WTC11 (cell line): Measurements from ENCODE around the gene EVA1C. TPM values are rescaled to one million over a fixed set of nuclear protein-coding genes. Genes with fewer than 3 reads are reported as not detected.

Experiments
- ATAC-seq: fragments of 200-7000 bp; cut with Tn5 transposase; 2 replicates; pipeline ENCODE4 v1.10.0; 2021; ENCODE audit warnings: mild to moderate bottlenecking, moderate library complexity
- CTCF ChIA-PET: fragments of 300-600 bp; sonication (Branson Sonifier 250); formaldehyde crosslinking; loops from one replicate; lab custom pipeline; 2021; ENCODE audit warnings: antibody characterized with exemption; lab: Charles Lee
- POLR2A ChIA-PET: fragments of 350-600 bp; sonication (Branson Sonifier 250); formaldehyde crosslinking; loops from one replicate; lab custom pipeline; 2021; ENCODE audit warnings: antibody characterized with exemption; lab: Charles Lee
- DNase-seq: peaks from one replicate; pipeline ENCODE4 v3.0.0; 2021; ENCODE audit warnings: low spot score
- H3K27ac Mint-ChIP-seq: 2 replicates; pipeline ENCODE4 v1.8.0; 2021; ENCODE audit warnings: mixed read lengths
- H3K27me3 Mint-ChIP-seq: 2 replicates; pipeline ENCODE4 v1.8.0; 2021; ENCODE audit warnings: low read depth, mild to moderate bottlenecking, moderate library complexity, mixed read lengths
- H3K36me3 Mint-ChIP-seq: 2 replicates; pipeline ENCODE4 v1.8.0; 2021; ENCODE audit warnings: mixed read lengths
- H3K4me1 Mint-ChIP-seq: 2 replicates; pipeline ENCODE4 v1.8.0; 2022; ENCODE audit warnings: mixed read lengths
- H3K4me3 Mint-ChIP-seq: 2 replicates; pipeline ENCODE4 v1.8.0; 2021; ENCODE audit warnings: mild to moderate bottlenecking, moderate library complexity, mixed read lengths
- H3K9me3 Mint-ChIP-seq: 2 replicates; pipeline ENCODE4 v1.8.0; 2021; ENCODE audit warnings: mixed read lengths
- ESRRA ChIP-seq: sonication (generic); formaldehyde crosslinking; IDR thresholded peaks from 2 replicates; pipeline ENCODE4 v1.8.1; 2022; ENCODE audit warnings: mild to moderate bottlenecking, missing genetic modification reagents, borderline replicate concordance
- FOXK1 ChIP-seq: sonication (generic); formaldehyde crosslinking; IDR thresholded peaks from 2 replicates; pipeline ENCODE4 v1.8.0; 2022; ENCODE audit warnings: mild to moderate bottlenecking, moderate library complexity, missing genetic modification reagents
- NR2C2 ChIP-seq: sonication (generic); formaldehyde crosslinking; IDR thresholded peaks from 2 replicates; pipeline ENCODE4 v1.8.0; 2022; ENCODE audit warnings: mild to moderate bottlenecking, missing genetic modification reagents
- RELA ChIP-seq: sonication (generic); formaldehyde crosslinking; IDR thresholded peaks from 2 replicates; pipeline ENCODE4 v1.8.1; 2022; ENCODE audit warnings: missing genetic modification reagents, mild to moderate bottlenecking, borderline replicate concordance
- SMAD4 ChIP-seq: sonication (generic); formaldehyde crosslinking; IDR thresholded peaks from 2 replicates; pipeline ENCODE4 v1.8.0; 2022; ENCODE audit warnings: mild to moderate bottlenecking, missing genetic modification reagents
- SP1 ChIP-seq: sonication (generic); formaldehyde crosslinking; conservative IDR thresholded peaks from 2 replicates; pipeline ENCODE4 v1.8.1; 2022; ENCODE audit warnings: missing genetic modification reagents
- TEAD1 ChIP-seq: sonication (generic); formaldehyde crosslinking; IDR thresholded peaks from 2 replicates; pipeline ENCODE4 v1.8.0; 2022; ENCODE audit warnings: mild to moderate bottlenecking, missing genetic modification reagents
- total RNA-seq: library from RNA; stranded (reverse); gene quantifications from 3 replicates; pipeline ENCODE4 v1.2.3, GENCODE V29; 2021
- TF ChIP-seq, protein P1 (sequence below): sonication (generic); formaldehyde crosslinking; IDR thresholded peaks from 2 replicates; pipeline ENCODE4 v1.8.1; 2023; ENCODE audit warnings: mild to moderate bottlenecking, moderate library complexity, missing genetic modification reagents
- TF ChIP-seq, protein P2 (sequence below): sonication (generic); formaldehyde crosslinking; IDR thresholded peaks from 2 replicates; pipeline ENCODE4 v1.8.1; 2023; ENCODE audit warnings: mild to moderate bottlenecking, missing genetic modification reagents, borderline replicate concordance
- TF ChIP-seq, protein P3 (sequence below): sonication (generic); formaldehyde crosslinking; IDR thresholded peaks from 2 replicates; pipeline ENCODE4 v1.8.0; 2022; ENCODE audit warnings: mild to moderate bottlenecking, missing genetic modification reagents
- TF ChIP-seq, protein P4 (sequence below): fragments of 250-450 bp; sonication (Bioruptor Pico); IDR thresholded peaks from 2 replicates; pipeline ENCODE4 v1.8.0; 2021; ENCODE audit warnings: mild to moderate bottlenecking
- TF ChIP-seq, protein P5 (sequence below): sonication (generic); formaldehyde crosslinking; IDR thresholded peaks from 2 replicates; pipeline ENCODE4 v1.8.1; 2023; ENCODE audit warnings: mild to moderate bottlenecking, missing genetic modification reagents
- TF ChIP-seq, protein P6 (sequence below): sonication (generic); formaldehyde crosslinking; IDR thresholded peaks from 2 replicates; pipeline ENCODE4 v1.8.0; 2023; ENCODE audit warnings: mild to moderate bottlenecking, missing genetic modification reagents

EVA1C gene
- total RNA-seq, 1 experiment from 2014 or later: 3.1 TPM

DNA sequence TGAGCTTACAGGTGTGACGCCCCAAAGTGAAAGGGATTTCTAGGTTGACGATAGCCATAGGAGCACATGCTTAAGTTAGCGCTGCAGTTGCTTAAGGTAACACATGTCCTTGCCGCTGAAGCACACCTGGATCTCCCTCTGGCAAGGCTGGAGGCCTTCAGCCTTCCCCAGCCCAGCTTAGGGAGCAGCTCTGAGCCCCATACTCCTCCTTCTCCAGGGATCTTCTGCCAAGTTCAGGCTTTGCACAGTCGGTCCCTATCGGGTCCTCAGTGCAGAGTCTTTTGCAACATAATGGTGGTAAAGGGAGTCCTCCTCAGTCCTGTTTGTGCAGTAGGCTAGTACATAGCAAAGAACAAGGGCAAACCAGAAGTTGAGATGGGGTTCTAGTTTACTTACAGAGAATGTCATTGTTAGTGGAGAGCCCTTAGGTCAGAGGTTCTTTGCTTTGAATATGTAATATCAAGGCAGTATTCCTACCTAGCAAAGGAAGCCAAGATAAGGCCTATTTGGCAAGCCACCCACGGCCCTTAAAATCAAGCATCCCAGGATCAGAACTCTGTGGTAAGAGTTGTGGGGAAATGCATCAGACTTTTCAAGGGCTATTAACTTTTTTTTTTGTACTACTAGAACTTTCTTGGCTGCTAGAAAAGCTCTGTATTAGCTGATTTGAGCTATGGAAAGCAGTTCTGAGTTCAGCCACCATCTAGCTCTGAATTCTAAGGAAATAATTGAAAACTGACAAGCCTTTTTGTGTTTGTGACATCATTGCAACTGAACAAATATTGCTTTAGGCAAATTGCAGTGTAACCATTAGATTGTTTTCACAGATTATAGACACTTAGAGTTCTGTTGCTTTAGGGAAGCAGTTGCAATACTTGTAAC lies 1.4 kb downstream of the EVA1C start:
- Mint-ChIP-seq H3K36me3 (no peaks in the 10 kb centered on the region), H3K27ac (no peak overlapping the region), H3K27me3 (peaks cover 60% of the 10 kb centered on the region), H3K9me3 (no peaks in the 10 kb centered on the region), H3K4me1 (peaks cover 36% of the 10 kb centered on the region), H3K4me3 (peak overlapping the region; percentile 73)
- TF ChIP-seq TEAD1 (no peak), RELA (CRISPR knock-in tag) (no peak), ESRRA (CRISPR knock-in tag) (no peak), NR2C2 (no peak), SMAD4 (no peak), FOXK1 (CRISPR knock-in tag) (no peak), SP1 (CRISPR knock-in tag) (no peak)
- TF ChIP-seq, protein P1, sequence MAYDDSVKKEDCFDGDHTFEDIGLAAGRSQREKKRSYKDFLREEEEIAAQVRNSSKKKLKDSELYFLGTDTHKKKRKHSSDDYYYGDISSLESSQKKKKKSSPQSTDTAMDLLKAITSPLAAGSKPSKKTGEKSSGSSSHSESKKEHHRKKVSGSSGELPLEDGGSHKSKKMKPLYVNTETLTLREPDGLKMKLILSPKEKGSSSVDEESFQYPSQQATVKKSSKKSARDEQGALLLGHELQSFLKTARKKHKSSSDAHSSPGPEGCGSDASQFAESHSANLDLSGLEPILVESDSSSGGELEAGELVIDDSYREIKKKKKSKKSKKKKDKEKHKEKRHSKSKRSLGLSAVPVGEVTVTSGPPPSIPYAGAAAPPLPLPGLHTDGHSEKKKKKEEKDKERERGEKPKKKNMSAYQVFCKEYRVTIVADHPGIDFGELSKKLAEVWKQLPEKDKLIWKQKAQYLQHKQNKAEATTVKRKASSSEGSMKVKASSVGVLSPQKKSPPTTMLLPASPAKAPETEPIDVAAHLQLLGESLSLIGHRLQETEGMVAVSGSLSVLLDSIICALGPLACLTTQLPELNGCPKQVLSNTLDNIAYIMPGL (CRISPR knock-in tag): no peak
- TF ChIP-seq, protein P2, sequence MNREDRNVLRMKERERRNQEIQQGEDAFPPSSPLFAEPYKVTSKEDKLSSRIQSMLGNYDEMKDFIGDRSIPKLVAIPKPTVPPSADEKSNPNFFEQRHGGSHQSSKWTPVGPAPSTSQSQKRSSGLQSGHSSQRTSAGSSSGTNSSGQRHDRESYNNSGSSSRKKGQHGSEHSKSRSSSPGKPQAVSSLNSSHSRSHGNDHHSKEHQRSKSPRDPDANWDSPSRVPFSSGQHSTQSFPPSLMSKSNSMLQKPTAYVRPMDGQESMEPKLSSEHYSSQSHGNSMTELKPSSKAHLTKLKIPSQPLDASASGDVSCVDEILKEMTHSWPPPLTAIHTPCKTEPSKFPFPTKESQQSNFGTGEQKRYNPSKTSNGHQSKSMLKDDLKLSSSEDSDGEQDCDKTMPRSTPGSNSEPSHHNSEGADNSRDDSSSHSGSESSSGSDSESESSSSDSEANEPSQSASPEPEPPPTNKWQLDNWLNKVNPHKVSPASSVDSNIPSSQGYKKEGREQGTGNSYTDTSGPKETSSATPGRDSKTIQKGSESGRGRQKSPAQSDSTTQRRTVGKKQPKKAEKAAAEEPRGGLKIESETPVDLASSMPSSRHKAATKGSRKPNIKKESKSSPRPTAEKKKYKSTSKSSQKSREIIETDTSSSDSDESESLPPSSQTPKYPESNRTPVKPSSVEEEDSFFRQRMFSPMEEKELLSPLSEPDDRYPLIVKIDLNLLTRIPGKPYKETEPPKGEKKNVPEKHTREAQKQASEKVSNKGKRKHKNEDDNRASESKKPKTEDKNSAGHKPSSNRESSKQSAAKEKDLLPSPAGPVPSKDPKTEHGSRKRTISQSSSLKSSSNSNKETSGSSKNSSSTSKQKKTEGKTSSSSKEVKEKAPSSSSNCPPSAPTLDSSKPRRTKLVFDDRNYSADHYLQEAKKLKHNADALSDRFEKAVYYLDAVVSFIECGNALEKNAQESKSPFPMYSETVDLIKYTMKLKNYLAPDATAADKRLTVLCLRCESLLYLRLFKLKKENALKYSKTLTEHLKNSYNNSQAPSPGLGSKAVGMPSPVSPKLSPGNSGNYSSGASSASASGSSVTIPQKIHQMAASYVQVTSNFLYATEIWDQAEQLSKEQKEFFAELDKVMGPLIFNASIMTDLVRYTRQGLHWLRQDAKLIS (CRISPR knock-in tag): no peak
- TF ChIP-seq, protein P3, sequence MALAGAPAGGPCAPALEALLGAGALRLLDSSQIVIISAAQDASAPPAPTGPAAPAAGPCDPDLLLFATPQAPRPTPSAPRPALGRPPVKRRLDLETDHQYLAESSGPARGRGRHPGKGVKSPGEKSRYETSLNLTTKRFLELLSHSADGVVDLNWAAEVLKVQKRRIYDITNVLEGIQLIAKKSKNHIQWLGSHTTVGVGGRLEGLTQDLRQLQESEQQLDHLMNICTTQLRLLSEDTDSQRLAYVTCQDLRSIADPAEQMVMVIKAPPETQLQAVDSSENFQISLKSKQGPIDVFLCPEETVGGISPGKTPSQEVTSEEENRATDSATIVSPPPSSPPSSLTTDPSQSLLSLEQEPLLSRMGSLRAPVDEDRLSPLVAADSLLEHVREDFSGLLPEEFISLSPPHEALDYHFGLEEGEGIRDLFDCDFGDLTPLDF (CRISPR knock-in tag): no peak
- TF ChIP-seq, protein P4, sequence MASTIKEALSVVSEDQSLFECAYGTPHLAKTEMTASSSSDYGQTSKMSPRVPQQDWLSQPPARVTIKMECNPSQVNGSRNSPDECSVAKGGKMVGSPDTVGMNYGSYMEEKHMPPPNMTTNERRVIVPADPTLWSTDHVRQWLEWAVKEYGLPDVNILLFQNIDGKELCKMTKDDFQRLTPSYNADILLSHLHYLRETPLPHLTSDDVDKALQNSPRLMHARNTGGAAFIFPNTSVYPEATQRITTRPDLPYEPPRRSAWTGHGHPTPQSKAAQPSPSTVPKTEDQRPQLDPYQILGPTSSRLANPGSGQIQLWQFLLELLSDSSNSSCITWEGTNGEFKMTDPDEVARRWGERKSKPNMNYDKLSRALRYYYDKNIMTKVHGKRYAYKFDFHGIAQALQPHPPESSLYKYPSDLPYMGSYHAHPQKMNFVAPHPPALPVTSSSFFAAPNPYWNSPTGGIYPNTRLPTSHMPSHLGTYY (CRISPR knock-in tag): no peak
- TF ChIP-seq, protein P5, sequence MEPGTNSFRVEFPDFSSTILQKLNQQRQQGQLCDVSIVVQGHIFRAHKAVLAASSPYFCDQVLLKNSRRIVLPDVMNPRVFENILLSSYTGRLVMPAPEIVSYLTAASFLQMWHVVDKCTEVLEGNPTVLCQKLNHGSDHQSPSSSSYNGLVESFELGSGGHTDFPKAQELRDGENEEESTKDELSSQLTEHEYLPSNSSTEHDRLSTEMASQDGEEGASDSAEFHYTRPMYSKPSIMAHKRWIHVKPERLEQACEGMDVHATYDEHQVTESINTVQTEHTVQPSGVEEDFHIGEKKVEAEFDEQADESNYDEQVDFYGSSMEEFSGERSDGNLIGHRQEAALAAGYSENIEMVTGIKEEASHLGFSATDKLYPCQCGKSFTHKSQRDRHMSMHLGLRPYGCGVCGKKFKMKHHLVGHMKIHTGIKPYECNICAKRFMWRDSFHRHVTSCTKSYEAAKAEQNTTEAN: no peak
- TF ChIP-seq, protein P6, sequence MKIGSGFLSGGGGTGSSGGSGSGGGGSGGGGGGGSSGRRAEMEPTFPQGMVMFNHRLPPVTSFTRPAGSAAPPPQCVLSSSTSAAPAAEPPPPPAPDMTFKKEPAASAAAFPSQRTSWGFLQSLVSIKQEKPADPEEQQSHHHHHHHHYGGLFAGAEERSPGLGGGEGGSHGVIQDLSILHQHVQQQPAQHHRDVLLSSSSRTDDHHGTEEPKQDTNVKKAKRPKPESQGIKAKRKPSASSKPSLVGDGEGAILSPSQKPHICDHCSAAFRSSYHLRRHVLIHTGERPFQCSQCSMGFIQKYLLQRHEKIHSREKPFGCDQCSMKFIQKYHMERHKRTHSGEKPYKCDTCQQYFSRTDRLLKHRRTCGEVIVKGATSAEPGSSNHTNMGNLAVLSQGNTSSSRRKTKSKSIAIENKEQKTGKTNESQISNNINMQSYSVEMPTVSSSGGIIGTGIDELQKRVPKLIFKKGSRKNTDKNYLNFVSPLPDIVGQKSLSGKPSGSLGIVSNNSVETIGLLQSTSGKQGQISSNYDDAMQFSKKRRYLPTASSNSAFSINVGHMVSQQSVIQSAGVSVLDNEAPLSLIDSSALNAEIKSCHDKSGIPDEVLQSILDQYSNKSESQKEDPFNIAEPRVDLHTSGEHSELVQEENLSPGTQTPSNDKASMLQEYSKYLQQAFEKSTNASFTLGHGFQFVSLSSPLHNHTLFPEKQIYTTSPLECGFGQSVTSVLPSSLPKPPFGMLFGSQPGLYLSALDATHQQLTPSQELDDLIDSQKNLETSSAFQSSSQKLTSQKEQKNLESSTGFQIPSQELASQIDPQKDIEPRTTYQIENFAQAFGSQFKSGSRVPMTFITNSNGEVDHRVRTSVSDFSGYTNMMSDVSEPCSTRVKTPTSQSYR: no peak
- ATAC-seq (peak; percentile 2; the same call in 1 of the 2 replicates), DNase-seq (no peak)
- POLR2A ChIA-PET: no interaction called here
- CTCF ChIA-PET: interaction anchor here (1.0 to 4.6 kb wide), 6 partner anchors 11 to 187 kb away, joined by 4 to 24 read pairs (median 5); no protein-coding TSS in a partner anchor
